ENCODE results near the gene ZNF865. TPM values are rescaled to one million over a fixed set of nuclear protein-coding genes. Genes with fewer than 3 reads are reported as not detected.

The ZNF865 gene
- total and polyA plus RNA-seq, 5 experiments from 2014 or later: 0.22 to 24.4 (median 11.0) TPM; not detected in 1

DNA sequence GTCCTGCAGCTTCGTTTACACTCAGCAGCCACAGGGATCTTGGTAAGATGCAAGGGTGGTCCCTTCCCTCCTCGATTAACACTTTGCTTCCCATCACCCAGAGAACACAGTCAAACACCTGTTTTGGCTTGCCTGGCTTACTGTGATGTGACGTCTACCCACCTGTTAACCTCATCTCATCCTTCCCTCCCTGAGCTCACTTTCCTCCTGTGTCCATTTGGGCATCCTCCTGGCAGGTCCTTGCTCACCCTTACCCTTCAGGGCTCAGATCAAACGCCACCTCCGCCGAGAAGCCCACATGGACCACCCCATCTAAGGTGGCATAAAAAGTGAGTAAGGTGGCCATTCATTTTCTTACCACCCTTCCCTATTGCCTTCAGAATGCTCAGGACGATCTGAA, 15.3 kb upstream of the ZNF865 start:
- DNase-seq: no peak
- Mint-ChIP-seq H3K4me3 (peak overlapping the region in 2 of 10 donors; percentile 50 to 51), H3K36me3 (peaks cover 0 to 9% (median 8%) of the 10 kb centered on the region in 3 donors), H3K27ac (no peak overlapping the region), H3K9me3 (peaks cover 0 to 1% (median 0%) of the 10 kb centered on the region in 9 donors), H3K27me3 (no peaks in the 10 kb centered on the region), H3K4me1 (peaks cover 13 to 30% (median 26%) of the 10 kb centered on the region in 4 donors)
- POLR2A ChIA-PET: interaction anchor here (1.0 kb wide), 1 partner anchor 9 kb away, joined by 4 read pairs; no protein-coding TSS in a partner anchor
- ATAC-seq: no peak

- peaks cover 0 to 1% (median 0%) of the 10 kb centered on the region in 9 donors for H3K9me3 Mint-ChIP-seq
- peaks cover 0 to 14% (median 13%) of the 10 kb centered on the region in 3 donors for H3K36me3 Mint-ChIP-seq
- POLR2A ChIA-PET: no interaction called here
- H3K27ac Mint-ChIP-seq: no peak overlapping the region
- H3K4me3 Mint-ChIP-seq: no peak overlapping the region
- peaks cover 9 to 25% (median 21%) of the 10 kb centered on the region in 4 donors for H3K4me1 Mint-ChIP-seq
- no peak for ATAC-seq
- no peak for DNase-seq
- H3K27me3 Mint-ChIP-seq: no peaks in the 10 kb centered on the region
These were observed 14.8 kb upstream of the ZNF865 start for GRCh38 chr19:55590617-55591016.

DNA sequence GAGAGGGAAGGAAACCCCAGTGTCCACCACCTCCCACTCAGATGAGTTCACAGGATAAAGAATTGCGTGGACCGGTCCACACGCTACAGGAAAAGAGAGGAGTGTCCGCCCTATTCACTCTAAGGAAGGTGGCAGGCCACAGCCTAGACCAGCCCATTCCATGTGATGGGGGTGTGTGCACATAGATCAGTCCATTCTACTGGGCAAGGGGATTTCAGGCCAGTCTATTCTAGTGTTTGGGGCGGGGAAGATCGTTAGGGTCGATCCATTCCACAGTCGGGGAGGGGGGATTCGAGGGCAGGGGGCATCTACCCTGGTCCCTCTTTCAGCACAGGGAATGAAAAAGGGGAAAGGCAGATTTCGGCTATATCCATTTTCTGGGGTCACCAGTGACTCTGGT, 13.9 kb upstream of the ZNF865 start:
- no peaks in the 10 kb centered on the region for H3K27me3 Mint-ChIP-seq
- peaks cover 9 to 19% (median 13%) of the 10 kb centered on the region in 4 donors for H3K4me1 Mint-ChIP-seq
- H3K4me3 Mint-ChIP-seq: no peak overlapping the region
- ATAC-seq (no peak), DNase-seq (no peak)
- H3K36me3 Mint-ChIP-seq: peaks cover 0 to 23% (median 18%) of the 10 kb centered on the region in 3 donors
- POLR2A ChIA-PET: no interaction called here
- peak overlapping the region in 1 of 10 donors; percentile 7 for H3K27ac Mint-ChIP-seq
- H3K9me3 Mint-ChIP-seq: peaks cover 0 to 1% (median 0%) of the 10 kb centered on the region in 9 donors

DNA sequence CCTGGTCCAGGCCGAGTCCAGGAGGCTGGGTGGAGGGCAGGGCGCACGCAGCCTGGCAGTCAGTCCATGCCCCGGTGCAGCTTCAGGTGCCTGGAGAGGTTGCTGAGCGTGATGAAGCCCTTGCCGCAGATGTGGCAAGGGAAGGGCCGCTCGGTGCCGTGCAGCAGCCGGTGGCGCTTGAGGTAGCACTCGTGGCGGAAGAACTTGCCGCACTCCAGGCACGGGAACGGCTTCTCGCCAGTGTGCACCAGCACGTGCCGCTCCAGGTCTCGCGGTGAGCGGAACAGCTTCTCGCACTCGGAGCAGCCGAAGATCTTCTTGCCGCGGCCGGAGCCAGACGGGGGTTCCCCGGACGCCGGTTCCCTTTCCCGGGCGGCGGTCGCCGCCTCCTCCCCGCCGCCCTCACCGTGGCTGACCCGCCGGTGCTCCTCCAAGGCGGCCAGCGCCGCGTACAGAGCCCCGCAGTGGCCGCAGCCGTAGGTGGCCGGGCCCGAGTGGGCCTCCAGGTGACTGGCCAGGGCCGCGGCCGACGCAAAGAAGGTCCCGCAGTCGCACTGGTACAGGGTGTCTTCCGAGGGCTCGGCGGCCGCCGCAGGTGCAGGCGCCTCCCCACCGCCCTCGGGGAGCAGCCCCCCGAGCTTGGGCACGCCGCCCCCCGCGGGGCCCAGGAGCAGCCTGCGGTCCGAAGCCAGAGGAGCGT, 12.9 kb upstream of the ZNF865 start:
- POLR2A ChIA-PET: no interaction called here
- peaks cover 0 to 1% (median 0%) of the 10 kb centered on the region in 9 donors for H3K9me3 Mint-ChIP-seq
- peaks cover 0 to 27% (median 21%) of the 10 kb centered on the region in 3 donors for H3K36me3 Mint-ChIP-seq
- H3K4me3 Mint-ChIP-seq: no peak overlapping the region
- DNase-seq (no peak), ATAC-seq (no peak)
- no peak overlapping the region for H3K27ac Mint-ChIP-seq
- no peaks in the 10 kb centered on the region for H3K27me3 Mint-ChIP-seq
- H3K4me1 Mint-ChIP-seq: peaks cover under 1 to 11% (median 5%) of the 10 kb centered on the region in 4 donors

GRCh38 chr19:55593096-55593772, 12.2 kb upstream of the ZNF865 start:
- Mint-ChIP-seq H3K36me3 (peaks cover 0 to 31% (median 21%) of the 10 kb centered on the region in 3 donors), H3K4me3 (no peak overlapping the region), H3K27me3 (no peaks in the 10 kb centered on the region), H3K9me3 (peaks cover 0 to 1% (median 0%) of the 10 kb centered on the region in 9 donors), H3K4me1 (peaks cover 5 to 11% (median 5%) of the 10 kb centered on the region in 4 donors), H3K27ac (no peak overlapping the region)
- POLR2A ChIA-PET: no interaction called here
- no peak for DNase-seq
- no peak for ATAC-seq

GRCh38 chr19:55594996-55595545, 10.4 kb upstream of the ZNF865 start:
- H3K9me3 Mint-ChIP-seq: peaks cover 0 to 1% (median 0%) of the 10 kb centered on the region in 9 donors
- H3K4me1 Mint-ChIP-seq: peaks cover 5 to 14% (median 10%) of the 10 kb centered on the region in 4 donors
- H3K27ac Mint-ChIP-seq: peak overlapping the region in 5 of 10 donors; percentile 0 to 34 (median 19)
- H3K36me3 Mint-ChIP-seq: peaks cover 0 to 31% (median 21%) of the 10 kb centered on the region in 3 donors
- POLR2A ChIA-PET: interaction anchor here (1.0 kb wide), 1 partner anchor 8 kb away, joined by 3 read pairs; no protein-coding TSS in a partner anchor
- ATAC-seq: no peak
- H3K4me3 Mint-ChIP-seq: no peak overlapping the region
- no peaks in the 10 kb centered on the region for H3K27me3 Mint-ChIP-seq
- DNase-seq: no peak

DNA sequence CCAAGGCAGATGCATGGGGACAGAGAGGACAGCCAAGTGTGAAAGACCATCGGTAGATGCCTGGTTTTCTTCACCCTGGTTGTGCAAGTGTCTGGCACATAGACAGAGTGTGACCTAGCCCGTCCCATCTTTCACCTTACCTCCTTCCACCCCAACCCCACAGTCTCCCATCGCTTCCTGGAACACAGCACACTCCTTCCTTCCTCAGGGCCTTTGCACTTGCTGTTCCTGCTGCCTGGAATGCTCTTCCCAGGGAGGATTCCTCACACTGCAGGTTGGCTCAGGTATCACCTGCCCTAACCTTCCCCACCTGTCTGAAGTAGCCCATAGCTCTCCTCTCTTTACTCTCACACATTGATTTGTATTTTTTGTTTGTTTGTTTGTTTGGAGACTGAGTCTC, 9.1 kb upstream of the ZNF865 start:
- peaks cover 9 to 19% (median 15%) of the 10 kb centered on the region in 4 donors for H3K4me1 Mint-ChIP-seq
- ATAC-seq (no peak), DNase-seq (no peak)
- POLR2A ChIA-PET: interaction anchor here (0.8 to 0.9 kb wide), 2 partner anchors 11 to 15 kb away, joined by 3 read pairs; partner anchors contain the start of gene ZNF579
- H3K27me3 Mint-ChIP-seq: no peaks in the 10 kb centered on the region
- no peak overlapping the region for H3K4me3 Mint-ChIP-seq
- peaks cover 0 to 1% (median 0%) of the 10 kb centered on the region in 9 donors for H3K9me3 Mint-ChIP-seq
- H3K36me3 Mint-ChIP-seq: peaks cover 0 to 31% (median 21%) of the 10 kb centered on the region in 3 donors
- peak overlapping the region in 1 of 10 donors; percentile 76 for H3K27ac Mint-ChIP-seq

DNA sequence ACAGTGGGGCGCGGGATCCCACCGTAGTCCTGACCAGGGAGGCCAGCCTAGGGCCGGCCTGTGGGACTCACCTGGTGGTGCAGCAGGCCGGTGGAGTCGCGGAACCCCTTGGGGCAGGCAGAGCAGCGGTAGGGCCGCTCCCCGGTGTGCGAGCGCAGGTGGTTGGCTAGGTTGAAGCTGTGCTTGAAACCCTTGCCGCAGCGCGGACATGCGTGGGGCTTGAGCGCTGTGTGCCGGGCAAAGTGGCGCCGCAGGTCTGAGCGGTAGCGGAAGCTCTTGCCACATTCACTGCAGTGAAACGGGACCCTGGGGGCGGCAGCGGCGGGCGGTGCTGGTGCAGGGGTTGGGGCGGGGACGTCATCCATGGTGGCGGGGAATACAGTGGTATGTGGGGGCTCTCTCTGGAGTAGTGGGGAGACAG, 7.9 kb upstream of the ZNF865 start:
- POLR2A ChIA-PET: interaction anchor here (3.4 to 6.3 kb wide), 2 partner anchors 16 to 28 kb away, joined by 24 to 55 read pairs; partner anchors contain the start of genes ZNF579 and ZNF784
- H3K27me3 Mint-ChIP-seq: no peaks in the 10 kb centered on the region
- peaks cover 0 to 1% (median 0%) of the 10 kb centered on the region in 9 donors for H3K9me3 Mint-ChIP-seq
- DNase-seq: no peak
- H3K4me1 Mint-ChIP-seq: peaks cover 9 to 25% (median 20%) of the 10 kb centered on the region in 4 donors
- H3K4me3 Mint-ChIP-seq: no peak overlapping the region
- peaks cover 0 to 31% (median 21%) of the 10 kb centered on the region in 3 donors for H3K36me3 Mint-ChIP-seq
- no peak overlapping the region for H3K27ac Mint-ChIP-seq
- ATAC-seq: no peak

- no peak for ATAC-seq
- Mint-ChIP-seq H3K9me3 (peaks cover 0 to 1% (median 0%) of the 10 kb centered on the region in 9 donors), H3K4me1 (peaks cover 9 to 25% (median 20%) of the 10 kb centered on the region in 4 donors), H3K27ac (peak overlapping the region in 5 of 10 donors; percentile 16 to 96 (median 44)), H3K36me3 (peaks cover 0 to 31% (median 21%) of the 10 kb centered on the region in 3 donors), H3K27me3 (no peaks in the 10 kb centered on the region), H3K4me3 (peak overlapping the region in 1 of 10 donors; percentile 22)
- DNase-seq: no peak
- POLR2A ChIA-PET: interaction anchor here (1.0 to 6.3 kb wide), 3 partner anchors 8 to 27 kb away, joined by 4 to 55 read pairs (median 24); partner anchors contain the start of genes ZNF579 and ZNF784
These were observed 7.4 kb upstream of the ZNF865 start for GRCh38 chr19:55598034-55598433.

DNA sequence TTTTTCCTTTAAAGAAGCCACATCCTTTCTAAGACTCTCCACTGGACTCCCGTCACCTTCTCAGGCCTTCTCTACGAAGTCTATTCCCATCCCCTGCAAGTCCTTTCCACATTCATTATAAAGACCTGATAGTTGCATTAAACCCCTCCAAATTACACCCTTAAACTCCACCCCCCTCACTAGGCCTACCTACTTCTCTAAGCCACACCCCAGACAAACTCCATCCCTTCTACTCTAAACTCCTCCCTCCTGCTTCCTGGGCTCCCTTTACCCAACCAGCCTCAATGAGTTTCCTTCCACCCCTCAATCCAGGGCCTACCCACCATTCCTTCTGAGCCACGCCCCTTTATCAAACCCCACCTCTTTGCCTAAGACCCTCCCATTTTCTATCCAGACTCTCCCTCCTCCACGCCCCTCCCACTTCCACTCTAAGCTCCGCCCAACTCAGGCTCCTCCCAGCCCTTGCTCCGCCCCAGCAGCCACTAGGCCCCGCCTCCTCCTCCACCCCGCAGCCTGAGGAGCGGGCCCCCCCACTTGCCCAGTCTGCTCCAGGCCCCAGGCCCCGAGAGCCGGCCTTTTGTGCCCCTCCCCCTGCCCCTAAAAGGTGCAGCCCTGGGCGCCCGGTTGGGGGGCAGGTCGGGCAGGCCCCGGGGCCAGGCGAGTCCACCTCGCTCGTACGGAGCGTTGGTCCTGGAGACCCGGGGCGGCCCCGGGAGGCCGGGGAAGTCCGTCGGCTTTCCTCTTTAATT, 6.6 kb upstream of the ZNF865 start:
- POLR2A ChIA-PET: interaction anchor here (0.6 to 6.3 kb wide), 27 partner anchors 9 to 1150 kb away, joined by 3 to 60 read pairs (median 4); partner anchors contain the start of genes ISOC2, KMT5C, LENG8 and PPP1R12C
- Mint-ChIP-seq H3K27me3 (no peaks in the 10 kb centered on the region), H3K27ac (peak overlapping the region; percentile 96 to 100 (median 99)), H3K4me1 (peaks cover 13 to 32% (median 25%) of the 10 kb centered on the region in 4 donors), H3K36me3 (peaks cover 0 to 28% (median 18%) of the 10 kb centered on the region in 3 donors), H3K9me3 (peaks cover 0 to 1% (median 0%) of the 10 kb centered on the region in 9 donors), H3K4me3 (peak overlapping the region; percentile 89 to 100 (median 99))
- ATAC-seq: peak; percentile 54 to 63
- peak; percentile 86 to 99 (median 94) for DNase-seq

DNA sequence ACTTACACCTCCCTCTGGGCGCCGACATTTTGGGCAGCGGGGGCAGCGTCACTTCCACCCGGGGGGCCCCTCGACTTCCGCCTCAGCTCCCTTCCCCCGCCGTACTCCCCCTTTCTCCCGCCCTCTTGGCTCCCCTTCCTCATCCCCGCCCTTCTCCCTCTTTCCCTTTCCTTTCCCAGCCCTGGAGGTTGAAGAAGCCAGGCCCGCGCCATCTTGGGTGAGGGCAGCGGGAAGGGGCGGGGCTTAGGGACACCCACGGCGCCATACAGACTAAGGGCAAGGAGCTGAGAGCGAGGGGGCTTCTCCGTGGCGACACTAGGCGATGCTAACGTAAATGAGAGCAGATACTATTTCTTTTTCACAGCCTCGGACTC, 6.0 kb upstream of the ZNF865 start, which contains the start of gene FIZ1:
TSS of gene FIZ1 (minus strand) at position 50 of the 374 bp plus-strand sequence. CDS start 1,652 bp downstream, outside the sequence.
- H3K27me3 Mint-ChIP-seq: no peaks in the 10 kb centered on the region
- peaks cover 0 to 28% (median 18%) of the 10 kb centered on the region in 3 donors for H3K36me3 Mint-ChIP-seq
- DNase-seq (peak; percentile 89 to 99 (median 96)), ATAC-seq (peak; percentile 76 to 78)
- peak within 1 kb of the TSS; percentile 89 to 100 (median 99) for H3K4me3 Mint-ChIP-seq
- POLR2A ChIA-PET: interaction anchor here (0.6 to 6.3 kb wide), 26 partner anchors 12 to 1151 kb away, joined by 3 to 60 read pairs (median 4); partner anchors contain the start of genes HSPBP1, ISOC2, KMT5C and LENG8
- H3K27ac Mint-ChIP-seq: peak within 1 kb of the TSS; percentile 96 to 100 (median 99)
- peaks cover 0 to 1% (median 0%) of the 10 kb centered on the region in 9 donors for H3K9me3 Mint-ChIP-seq
- H3K4me1 Mint-ChIP-seq: peaks cover 14 to 36% (median 26%) of the 10 kb centered on the region in 4 donors
